GM21390 (cell line): ENCODE measurements around the gene MED1.

Source experiments
- ATAC-seq: cut with Tn5 transposase; IDR thresholded peaks from one replicate; pipeline ENCODE4 v1.9.1; 2021; ENCODE audit not compliant: unreplicated experiment

MED1 gene

DNA sequence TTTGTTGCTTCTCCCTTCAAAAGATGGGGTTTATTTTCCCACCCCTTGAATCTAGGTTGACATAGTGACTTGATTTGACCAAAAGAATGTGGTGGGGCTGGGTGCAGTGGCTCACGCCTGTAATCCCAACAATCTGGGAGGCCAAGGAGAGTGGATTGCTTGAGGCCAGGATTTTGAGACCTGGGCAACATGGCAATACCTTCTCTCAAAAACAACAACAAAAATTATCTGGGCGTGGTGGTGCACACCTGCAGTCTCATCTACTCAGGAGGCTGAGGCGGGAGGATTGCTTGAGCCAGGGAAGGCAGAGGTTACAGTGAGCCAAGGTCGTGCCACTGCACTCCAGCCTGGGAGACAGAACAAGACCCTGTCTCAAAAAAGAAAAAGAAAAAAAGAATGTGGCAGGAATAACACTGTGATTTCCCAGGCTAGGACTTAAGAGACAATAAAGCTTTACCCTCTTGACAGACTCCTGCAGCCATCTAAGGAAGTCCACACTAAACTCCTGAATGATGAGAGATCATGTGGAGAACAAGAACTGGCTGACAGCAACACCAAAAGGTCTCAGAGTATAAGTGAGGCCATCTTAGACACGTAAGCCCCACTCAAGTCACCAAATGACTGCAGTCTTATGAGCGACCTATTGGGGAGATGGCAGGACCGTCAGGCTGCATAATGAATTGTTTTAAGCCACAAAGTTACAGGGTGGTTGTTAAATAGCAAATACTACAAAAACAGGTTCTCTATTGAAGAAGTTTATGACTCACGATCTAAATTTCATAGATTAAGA lies 86.6 kb downstream of the MED1 start:
- ATAC-seq: no peak

DNA sequence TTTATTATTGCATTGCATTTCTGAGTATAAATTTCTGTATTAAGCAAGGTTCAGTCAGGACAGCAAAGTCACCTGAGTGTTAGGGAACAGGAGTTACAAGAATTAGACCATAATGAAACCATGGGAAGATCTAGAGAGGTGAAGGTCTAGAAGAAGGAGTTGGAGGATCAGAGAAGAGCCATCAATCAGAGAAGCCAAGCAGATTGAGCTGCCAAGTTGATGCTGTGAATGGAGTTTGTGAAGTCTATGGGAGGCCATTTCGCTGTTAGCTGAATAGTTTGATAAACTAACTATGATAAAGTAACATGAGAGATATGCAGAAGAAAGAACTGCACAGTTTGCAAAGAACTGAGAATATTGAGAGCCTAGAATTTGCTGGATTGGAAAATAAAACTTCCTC lies 90.0 kb downstream of the MED1 start:
- no peak for ATAC-seq

DNA sequence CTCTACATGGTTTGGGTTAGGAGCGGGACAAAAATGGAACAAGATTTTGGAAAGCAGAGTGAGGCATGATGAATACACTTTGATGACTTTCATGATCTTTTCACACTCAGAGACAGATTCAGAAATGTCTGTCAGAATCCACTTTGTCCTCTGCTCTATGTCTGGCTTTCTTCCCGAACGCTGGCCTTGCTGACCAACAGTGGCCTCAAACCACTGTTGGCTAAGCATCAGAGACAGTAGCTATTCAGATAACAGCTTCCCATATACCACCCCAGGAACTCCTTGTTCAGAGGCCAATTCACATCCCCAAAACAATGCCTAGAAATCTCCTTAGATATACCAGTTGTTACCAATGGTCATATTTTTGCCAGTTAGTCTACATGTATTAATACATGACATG lies 90.5 kb downstream of the MED1 start:
- no peak for ATAC-seq

DNA sequence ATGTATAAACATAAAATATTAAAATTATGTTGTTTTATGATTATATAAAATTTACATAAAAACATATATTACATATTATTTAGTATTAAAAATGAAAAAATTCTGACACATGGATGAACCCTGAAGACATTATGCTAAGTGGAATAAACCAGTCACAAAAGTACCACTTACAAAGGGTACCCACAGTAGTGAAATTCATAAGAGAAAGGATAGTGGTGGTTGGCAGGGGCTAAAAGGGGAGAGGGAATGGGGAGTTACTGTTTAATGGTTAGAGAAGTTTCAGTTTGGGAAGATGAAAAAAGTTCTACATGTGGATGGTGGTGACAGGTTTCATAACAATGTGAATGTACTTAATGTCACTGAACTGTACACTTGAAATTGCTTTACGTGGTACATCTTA lies 91.1 kb downstream of the MED1 start:
- ATAC-seq: no peak

DNA sequence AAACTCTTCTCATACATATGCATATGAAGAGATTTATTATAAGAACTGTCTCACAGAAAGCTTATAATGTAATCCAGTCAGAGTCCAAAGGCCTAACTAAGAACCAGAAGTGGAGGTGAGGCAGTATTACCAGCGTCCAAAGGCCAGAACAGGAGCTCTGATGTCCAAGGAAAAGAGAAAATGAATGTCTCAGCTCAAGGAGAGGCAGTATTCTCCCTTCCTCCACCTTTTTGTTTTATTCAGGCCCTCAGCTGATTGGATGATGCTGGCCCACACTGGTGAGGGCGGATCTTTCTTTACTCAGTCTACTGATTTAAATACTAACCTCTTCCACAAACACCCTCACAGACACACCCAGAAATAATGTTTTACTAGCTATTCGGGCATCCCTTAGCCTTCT lies 93.1 kb downstream of the MED1 start:
- no peak for ATAC-seq

DNA sequence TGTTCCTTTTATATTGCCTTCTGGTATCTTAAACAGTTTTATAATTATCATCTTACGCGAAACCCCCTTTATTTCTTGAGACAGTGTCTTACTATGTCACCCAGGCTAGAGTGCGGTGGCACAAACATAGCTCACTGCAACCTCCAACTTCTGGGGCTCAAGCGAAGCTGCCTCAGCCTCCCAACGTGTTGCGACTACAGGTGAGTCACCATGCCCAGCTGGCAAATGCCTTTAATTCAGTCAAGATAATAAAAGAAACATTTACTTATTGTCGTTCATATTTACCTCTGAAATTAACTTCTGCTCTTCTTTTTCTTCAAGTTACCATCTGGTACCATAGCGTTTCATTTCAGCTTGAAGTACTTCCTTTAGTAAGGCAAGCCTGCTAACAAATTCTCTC lies 93.6 kb downstream of the MED1 start:
- no peak for ATAC-seq
